ENCODE results near the gene TOPAZ1.

DNA sequence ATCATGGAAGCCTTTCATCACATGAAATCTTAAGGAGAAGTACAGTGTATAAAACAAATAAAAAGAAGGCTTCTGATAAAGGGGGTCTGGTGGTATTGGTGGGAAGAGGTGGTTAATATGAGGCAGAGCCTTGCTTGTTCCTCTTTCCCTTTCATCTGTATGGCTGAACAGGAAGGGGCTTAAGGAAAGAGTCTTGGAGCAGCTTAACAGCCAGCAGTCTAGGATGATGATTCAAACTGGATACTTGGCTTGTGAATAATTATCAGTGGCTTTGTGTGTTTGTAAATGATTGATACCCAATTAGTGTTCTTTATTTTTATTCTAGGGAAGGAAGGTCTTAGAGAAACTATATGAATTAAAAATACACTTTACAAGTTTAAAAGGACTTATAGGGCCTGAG is 67.8 kb downstream of the TOPAZ1 start:
- TF ChIP-seq EZH2 (IDR thresholded peaks at IDR 0.05) (no peak), POLR2AphosphoS5 (IDR thresholded peaks at IDR 0.05; ENCODE audit: borderline replicate concordance, low read depth, low read length) (no peak), FOXP2 (optimal IDR thresholded peaks at IDR 0.05; ENCODE audit: control extremely low read depth, extremely low read length, insufficient read depth) (no peak)

Measured in SK-N-MC (cell line).